ENCODE measurements around the gene ATP8A2.

The ATP8A2 gene

GRCh38 chr13:26017196-26017921, 645.6 kb downstream of the ATP8A2 start:
- no peak for DNase-seq (ENCODE audit: low spot score)

- no peak for DNase-seq (ENCODE audit: low spot score)
Measured at GRCh38 chr13:26017932-26018665, 646.3 kb downstream of the ATP8A2 start.

- no peak for DNase-seq (ENCODE audit: low spot score)
Measured at GRCh38 chr13:26019251-26019650, 647.5 kb downstream of the ATP8A2 start.

- no peak for DNase-seq (ENCODE audit: low spot score)
Measured at GRCh38 chr13:26019881-26020870, 648.4 kb downstream of the ATP8A2 start.

DNA sequence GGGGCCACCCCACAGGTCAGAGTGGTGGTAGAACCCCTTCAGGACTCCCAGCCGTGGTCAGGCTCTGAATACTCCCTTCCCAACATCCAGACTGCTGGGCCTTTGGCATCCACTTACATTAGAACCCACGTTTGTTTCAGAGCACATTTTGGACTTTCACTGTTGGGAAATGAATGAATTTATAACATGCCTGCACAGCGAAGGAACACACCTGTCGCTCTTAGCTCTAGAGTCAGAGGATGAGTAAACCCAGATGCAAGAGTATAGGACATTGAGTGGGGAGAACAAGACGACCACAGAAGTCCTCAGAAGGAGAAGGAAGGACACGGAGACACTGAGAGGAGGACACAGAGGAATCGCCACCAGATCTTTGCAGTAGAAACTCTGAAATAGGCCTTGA, 649.1 kb downstream of the ATP8A2 start:
- DNase-seq (ENCODE audit: low spot score), result no peak

GRCh38 chr13:26021516-26021915, 649.7 kb downstream of the ATP8A2 start:
- DNase-seq (ENCODE audit: low spot score), result no peak

GRCh38 chr13:26021956-26022355, 650.2 kb downstream of the ATP8A2 start:
- no peak for DNase-seq (ENCODE audit: low spot score)

DNA sequence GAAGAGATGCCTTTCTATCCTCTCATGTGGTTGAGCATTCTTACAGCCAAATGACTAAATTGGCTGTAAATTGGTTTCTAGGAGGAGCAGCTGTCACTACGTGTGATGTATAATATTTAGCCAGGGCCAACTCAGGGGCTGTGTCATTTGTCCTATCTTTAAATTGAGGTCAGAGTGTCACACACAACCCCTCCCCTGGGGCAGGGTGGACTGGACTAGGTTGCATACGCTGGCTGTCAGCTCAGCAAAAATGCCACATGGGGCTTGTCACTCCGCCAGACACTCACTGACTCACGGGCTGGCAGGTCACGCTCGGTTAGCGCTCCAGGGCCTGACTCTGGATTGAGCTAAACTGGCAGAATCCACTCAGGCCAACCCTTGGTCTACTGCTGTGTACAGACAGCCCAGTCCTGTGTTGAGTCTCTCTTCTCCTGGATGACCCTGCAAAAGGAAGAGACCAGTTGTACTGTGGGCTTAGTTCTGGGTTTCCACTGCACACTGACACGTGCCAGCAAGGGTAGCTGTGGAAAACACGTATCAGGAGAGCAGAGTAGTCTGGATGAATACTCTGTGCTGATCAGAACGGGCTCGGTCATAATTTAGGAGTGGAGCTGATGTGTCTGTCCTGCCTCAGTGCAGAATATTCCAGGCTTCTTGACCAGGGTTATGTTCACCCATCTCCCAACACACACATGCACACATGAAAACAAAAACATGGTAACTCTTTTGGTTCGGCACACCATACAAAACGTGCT, 650.9 kb downstream of the ATP8A2 start:
- no peak for DNase-seq (ENCODE audit: low spot score)

GRCh38 chr13:26024558-26024957, 652.8 kb downstream of the ATP8A2 start:
- no peak for DNase-seq (ENCODE audit: low spot score)

GRCh38 chr13:26025196-26025595, 653.4 kb downstream of the ATP8A2 start:
- DNase-seq (ENCODE audit: low spot score), result no peak

GRCh38 chr13:26025771-26026170, 654.0 kb downstream of the ATP8A2 start:
- no peak for DNase-seq (ENCODE audit: low spot score)

GRCh38 chr13:26026211-26026610, 654.4 kb downstream of the ATP8A2 start:
- DNase-seq (ENCODE audit: low spot score), result no peak

DNA sequence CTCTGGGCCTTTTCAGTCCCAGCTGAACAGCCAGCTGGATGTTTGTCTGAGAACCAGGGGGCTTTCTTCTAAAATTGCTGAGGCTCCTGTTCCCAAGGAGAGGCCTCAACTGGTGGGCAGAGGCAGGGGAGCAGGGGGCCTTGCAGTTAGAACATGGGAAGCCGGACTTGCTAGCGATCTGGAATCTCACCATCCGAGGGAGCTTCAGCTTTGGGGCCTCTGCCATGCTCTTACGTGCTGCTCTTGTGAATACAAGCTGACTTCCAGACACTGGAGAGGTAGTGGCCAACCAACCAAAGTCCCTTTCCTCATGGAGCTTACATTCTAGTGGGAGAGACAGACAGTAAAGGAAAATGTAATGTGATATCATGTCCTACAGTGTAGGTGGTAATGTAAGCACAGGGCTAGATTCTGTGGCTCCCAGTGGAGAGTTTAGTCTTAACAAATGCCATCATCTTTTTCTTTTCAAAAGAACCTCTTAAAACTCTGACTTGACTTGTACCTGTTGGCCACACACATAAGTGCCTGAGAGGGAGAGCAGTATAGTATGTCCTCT, 657.9 kb downstream of the ATP8A2 start:
- no peak for DNase-seq (ENCODE audit: low spot score)

GRCh38 chr13:26030331-26030730, 658.6 kb downstream of the ATP8A2 start:
- DNase-seq (ENCODE audit: low spot score), result no peak

GRCh38 chr13:26034018-26034417, 662.2 kb downstream of the ATP8A2 start:
- no peak for DNase-seq (ENCODE audit: low spot score)

DNA sequence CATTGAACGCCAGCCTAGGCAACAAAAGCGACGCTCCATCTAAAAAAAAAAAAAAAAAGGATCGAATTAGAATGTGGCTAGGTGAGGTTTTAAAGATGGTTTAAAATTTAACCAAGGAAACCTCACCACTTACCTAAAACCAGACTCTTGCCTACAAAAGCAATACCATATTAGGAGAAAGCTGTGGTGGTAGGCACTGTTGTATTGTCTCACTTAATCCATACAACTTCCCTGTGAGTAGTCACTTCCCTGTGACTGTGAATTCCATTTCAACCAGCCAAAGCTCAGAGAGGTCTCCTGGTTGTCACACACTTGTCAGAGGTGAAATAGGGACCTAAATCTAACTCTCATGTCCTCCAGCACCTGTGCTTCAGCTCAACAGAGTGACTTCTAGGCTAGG, 664.6 kb downstream of the ATP8A2 start:
- DNase-seq (ENCODE audit: low spot score), result no peak

GRCh38 chr13:26037302-26037701, 665.5 kb downstream of the ATP8A2 start:
- DNase-seq (ENCODE audit: low spot score), result no peak

DNA sequence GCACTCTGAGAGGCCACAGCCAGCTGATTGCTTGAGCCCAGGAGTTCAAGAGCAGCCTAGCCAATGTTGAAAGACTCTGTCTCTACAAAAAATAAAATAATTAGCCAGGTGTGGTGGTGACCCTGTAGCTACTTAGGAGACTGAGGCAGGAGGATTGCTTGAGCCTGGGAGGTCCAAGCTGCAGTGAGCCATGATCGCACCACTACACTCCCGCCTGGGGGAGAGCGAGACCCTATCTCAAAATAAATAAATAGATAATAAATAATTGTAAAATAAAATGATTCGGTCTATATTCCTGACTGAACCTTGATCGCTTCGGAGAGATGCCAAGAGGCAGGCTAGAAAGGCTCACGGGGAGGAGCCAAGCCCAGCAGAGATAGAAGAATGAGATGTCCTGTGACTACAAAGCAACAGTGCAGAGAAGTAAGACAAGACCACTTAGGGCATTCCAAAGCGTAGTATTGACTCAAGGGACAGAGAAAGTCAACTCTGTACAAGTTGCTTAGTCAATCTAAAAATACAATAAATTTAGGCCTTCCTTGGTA, 667.2 kb downstream of the ATP8A2 start:
- DNase-seq (ENCODE audit: low spot score), result no peak

GRCh38 chr13:26041444-26041843, 669.7 kb downstream of the ATP8A2 start:
- no peak for DNase-seq (ENCODE audit: low spot score)

GRCh38 chr13:26042785-26043184, 671.0 kb downstream of the ATP8A2 start:
- no peak for DNase-seq (ENCODE audit: low spot score)

- DNase-seq (ENCODE audit: low spot score), result no peak
Measured at GRCh38 chr13:26045142-26045541, 673.4 kb downstream of the ATP8A2 start.
